GM06990 (cell line): ENCODE results near the gene FMNL2.

ENCODE experiments used
- DNase-seq: peaks from one replicate; pipeline ENCODE4 v3.0.0-alpha.2; 2011; ENCODE audit not compliant: insufficient read length; ENCODE audit errors: extremely low read depth
- H3K27me3 ChIP-seq: replicated peaks from 2 replicates; pipeline ENCODE4 v1.6.0; 2011; ENCODE audit warnings: low read length; ENCODE audit not compliant: control insufficient read depth, insufficient read depth
- H3K36me3 ChIP-seq: 2 replicates; pipeline ENCODE4 v1.5.1; 2011; ENCODE audit warnings: low read length; ENCODE audit not compliant: control insufficient read depth, insufficient read depth
- H3K4me3 ChIP-seq: replicated peaks from 2 replicates; pipeline ENCODE4 v1.5.1; 2011; ENCODE audit warnings: low read depth, mild to moderate bottlenecking, control low read depth, low read length
- CTCF ChIP-seq: IDR thresholded peaks from 2 replicates; pipeline ENCODE4 v1.5.1; 2011; ENCODE audit warnings: low read length, control low read depth, mild to moderate bottlenecking, inconsistent platforms; ENCODE audit not compliant: insufficient read depth, poor library complexity, severe bottlenecking

The FMNL2 gene

DNA sequence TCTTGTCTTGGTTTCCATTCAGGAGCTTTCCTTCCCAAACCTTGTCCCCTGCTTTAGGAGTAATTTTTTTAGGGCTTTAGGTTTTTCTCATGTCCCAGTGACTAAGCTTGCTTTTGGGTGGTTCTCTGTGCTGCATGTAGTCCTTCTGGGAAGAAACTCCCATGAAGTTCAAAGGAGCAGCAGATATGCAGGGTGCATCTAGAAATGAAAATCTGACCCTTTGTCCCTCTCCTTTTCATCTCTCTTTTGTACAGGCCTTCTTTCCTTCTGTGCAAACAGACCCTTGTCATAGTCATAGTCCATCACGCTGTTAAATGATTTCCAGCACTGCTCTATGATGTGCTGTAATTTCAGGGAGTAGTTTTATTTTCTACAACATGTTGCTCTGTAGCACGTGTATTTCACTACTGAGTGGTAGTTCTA lies 20.4 kb downstream of the FMNL2 start:
- no peaks in the 10 kb centered on the region for H3K36me3 ChIP-seq
- no peak for DNase-seq
- H3K27me3 ChIP-seq = no peaks in the 10 kb centered on the region
- TF ChIP-seq CTCF = no peak
- no peak overlapping the region for H3K4me3 ChIP-seq

DNA sequence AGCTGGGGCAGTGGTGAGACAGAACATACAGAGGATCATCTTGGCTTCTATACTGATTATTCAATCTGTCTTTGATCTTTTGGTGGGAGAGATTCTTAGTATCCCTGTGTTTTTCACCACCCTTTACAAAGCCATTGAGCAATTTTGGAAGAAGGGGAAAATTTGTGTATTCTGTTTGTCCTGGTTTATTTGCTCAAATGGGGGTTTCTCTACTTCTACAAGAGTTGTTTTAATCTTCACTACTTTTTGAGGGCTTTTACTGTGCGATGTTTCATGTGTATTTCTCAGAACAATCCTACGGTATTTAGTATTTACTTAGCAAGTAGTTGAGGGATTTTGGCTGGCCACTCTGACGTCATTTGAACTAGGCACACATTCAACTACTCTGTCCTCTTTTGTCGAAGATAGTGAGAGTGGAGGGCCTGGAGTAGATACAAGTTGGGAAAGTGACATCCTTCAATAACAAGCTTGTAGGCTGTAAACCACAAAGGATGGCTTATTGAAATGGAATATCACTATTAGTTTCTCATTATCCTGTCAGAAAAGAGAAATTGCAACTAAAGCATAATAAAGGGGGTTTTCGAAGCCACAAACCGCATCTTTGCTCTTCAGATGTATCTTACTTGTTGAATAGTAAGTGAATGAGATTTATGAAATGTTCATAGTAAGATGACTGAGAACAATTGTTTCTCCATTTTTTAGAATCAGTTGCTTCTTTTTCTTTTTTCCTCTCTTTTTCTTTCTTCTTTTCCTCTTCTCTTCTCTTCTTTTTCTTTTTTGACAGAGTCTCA lies 24.8 kb downstream of the FMNL2 start:
- H3K4me3 ChIP-seq = no peak overlapping the region
- no peak for DNase-seq
- no peak for TF ChIP-seq CTCF
- no peaks in the 10 kb centered on the region for H3K27me3 ChIP-seq
- no peaks in the 10 kb centered on the region for H3K36me3 ChIP-seq

DNA sequence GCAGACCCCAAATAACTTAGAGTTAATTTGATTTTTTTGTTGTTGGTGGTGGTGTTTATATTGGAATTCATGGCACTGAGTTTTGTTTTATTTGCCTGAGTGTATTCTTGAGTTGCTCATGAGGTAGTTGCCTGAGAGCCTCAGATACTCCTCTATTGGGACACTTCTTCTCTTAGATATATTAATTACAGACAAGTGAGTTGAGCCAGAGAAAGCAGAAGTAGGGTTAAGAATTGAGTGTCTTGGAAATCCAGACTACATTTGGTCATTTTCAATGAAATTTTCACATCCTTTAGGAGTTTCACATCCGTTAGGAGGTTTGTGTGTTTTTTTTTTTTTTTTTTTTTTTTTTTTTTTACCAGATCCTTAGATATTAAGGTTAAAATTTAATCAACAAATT lies 29.0 kb downstream of the FMNL2 start:
- Histone ChIP-seq H3K4me3 (no peak overlapping the region), H3K27me3 (no peaks in the 10 kb centered on the region), H3K36me3 (no peaks in the 10 kb centered on the region)
- no peak for DNase-seq
- TF ChIP-seq CTCF = no peak

GRCh38 chr2:152367547-152368390 lies 32.8 kb downstream of the FMNL2 start:
- Histone ChIP-seq H3K36me3 (no peaks in the 10 kb centered on the region), H3K4me3 (no peak overlapping the region), H3K27me3 (no peaks in the 10 kb centered on the region)
- no peak for TF ChIP-seq CTCF
- peak; percentile 19 for DNase-seq

DNA sequence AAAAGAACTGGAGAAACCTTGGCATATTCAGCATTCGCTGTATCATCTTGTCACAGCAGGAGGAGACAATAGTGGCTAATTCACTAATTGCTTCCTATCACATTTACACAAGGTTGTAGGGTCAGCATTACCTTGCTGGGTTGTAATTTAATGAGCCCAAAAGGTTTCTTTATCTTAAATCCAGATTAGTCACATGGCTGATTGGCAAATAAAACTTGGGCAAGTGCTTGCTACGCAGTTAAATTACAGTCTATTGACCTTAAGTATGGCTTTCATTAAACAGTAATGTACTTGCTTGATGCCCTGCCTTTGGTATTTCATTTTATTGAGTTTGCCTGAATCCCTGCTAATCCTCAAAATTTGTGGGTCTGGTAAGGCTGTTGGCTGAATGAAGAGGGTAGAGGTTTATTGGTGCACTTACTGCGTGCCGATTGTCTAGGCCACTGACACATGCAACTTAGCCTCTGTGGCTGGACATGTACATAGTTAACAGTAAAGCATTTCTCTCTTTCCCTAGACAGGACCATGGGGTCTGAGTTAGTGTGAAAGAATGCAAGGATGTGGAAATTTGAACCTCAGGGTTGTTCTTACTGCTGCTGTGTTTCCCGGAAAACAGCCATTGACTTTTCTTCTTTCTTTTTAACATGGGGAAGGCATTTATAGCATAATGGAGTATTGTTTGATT lies 34.3 kb downstream of the FMNL2 start:
- TF ChIP-seq CTCF = no peak
- no peak for DNase-seq
- Histone ChIP-seq H3K36me3 (no peaks in the 10 kb centered on the region), H3K27me3 (no peaks in the 10 kb centered on the region), H3K4me3 (no peak overlapping the region)
